GM12878 (cell line): Measurements from ENCODE around the gene LMOD3. TPM values are rescaled to one million over a fixed set of nuclear protein-coding genes. Genes with fewer than 3 reads are reported as not detected.

ENCODE experiments used
- ATAC-seq: fragments of 200-7000 bp; cut with Tn5 transposase; 3 replicates; pipeline ENCODE4 v1.9.1; 2020; ENCODE audit warnings: mild to moderate bottlenecking, moderate library complexity
- BruUV-seq: library from RNA; stranded (reverse); fragments of 400-500 nt; replicated peaks from 2 replicates; lab custom pipeline; 2021; lab: Mats Ljungman, UMichigan
- CTCF ChIA-PET: fragments of 300-600 bp; sonication (Branson Sonifier 250); formaldehyde crosslinking; extraction: SDS; loops from one replicate; lab custom pipeline; 2021; ENCODE audit warnings: inconsistent platforms; lab: Yijun Ruan, JAX
- POLR2A ChIA-PET: fragments of 350-600 bp; formaldehyde crosslinking; extraction: SDS; loops from one replicate; lab custom pipeline; 2021; ENCODE audit warnings: inconsistent platforms; lab: Charles Lee
- RAD21 ChIA-PET: fragments of 300-600 bp; sonication (Branson Sonifier 250); formaldehyde crosslinking; loops from one replicate; lab custom pipeline; 2023; ENCODE audit warnings: antibody characterized with exemption; ENCODE audit not compliant: unreplicated experiment; lab: Charles Lee
- SMC1A ChIA-PET: fragments of 300-600 bp; sonication (Branson Sonifier 250); formaldehyde crosslinking; loops from one replicate; lab custom pipeline; 2023; ENCODE audit not compliant: unreplicated experiment, uncharacterized antibody; lab: Charles Lee
- DNase-seq: peaks from one replicate; pipeline ENCODE4 v3.0.0-alpha.2; 2011; ENCODE audit warnings: low read depth, low spot score
- FAIRE-seq: peaks from 3 replicates; lab custom pipeline; 2011; peaks lifted over from hg19 to GRCh38; lab: Jason Lieb, UNC
- H2AFZ ChIP-seq: 2 replicates; pipeline ENCODE4 v1.6.0; 2011; ENCODE audit warnings: low read depth, low read length, control low read depth; ENCODE audit not compliant: control insufficient read depth
- H3K27ac ChIP-seq: 2 replicates; pipeline ENCODE4 v1.5.1; 2011; ENCODE audit warnings: control low read depth; ENCODE audit not compliant: control insufficient read depth, insufficient read depth
- H3K27me3 ChIP-seq, 2 experiments: replicated peaks in 1 of 2; 2 replicates each; pipeline versions ENCODE4 v1.6.0 to v1.6.1; 2011; ENCODE audit warnings: low read length in 1 of 2; ENCODE audit not compliant: control insufficient read depth in 2 of 2, insufficient read depth in 2 of 2
- H3K36me3 ChIP-seq, 2 experiments: 2 replicates each; pipeline ENCODE4 v1.5.1; 2011; ENCODE audit warnings: low read length in 1 of 2; ENCODE audit not compliant: control insufficient read depth in 2 of 2, insufficient read depth in 2 of 2
- H3K4me1 ChIP-seq: 2 replicates; pipeline ENCODE4 v1.6.1; 2011; ENCODE audit warnings: mild to moderate bottlenecking, low read length, moderate library complexity, mixed read lengths; ENCODE audit not compliant: control insufficient read depth, insufficient read depth
- H3K4me2 ChIP-seq: 2 replicates; pipeline ENCODE4 v1.6.0; 2011; ENCODE audit warnings: control low read depth; ENCODE audit not compliant: control insufficient read depth, insufficient read depth
- H3K4me3 ChIP-seq: fragments of 200-600 bp; sonication (generic); 2 replicates; pipeline ENCODE4 v1.5.1; 2016
- H3K79me2 ChIP-seq: 2 replicates; pipeline ENCODE4 v1.6.0; 2011; ENCODE audit warnings: low read length; ENCODE audit not compliant: control insufficient read depth, insufficient read depth
- H3K9ac ChIP-seq: 2 replicates; pipeline ENCODE4 v1.8.0; 2011; ENCODE audit warnings: low read length, control low read depth, mixed read lengths; ENCODE audit not compliant: control insufficient read depth, insufficient read depth
- H3K9me3 ChIP-seq: replicated peaks from 3 replicates; pipeline ENCODE4 v1.5.1; 2011; ENCODE audit warnings: mild to moderate bottlenecking, low read length; ENCODE audit not compliant: control insufficient read depth, insufficient read depth
- H4K20me1 ChIP-seq: 2 replicates; pipeline ENCODE4 v1.6.0; 2011; ENCODE audit not compliant: control insufficient read depth, insufficient read depth
- ATF7 ChIP-seq: fragments of 450-650 bp; IDR thresholded peaks from 2 replicates; pipeline ENCODE4 v1.6.1; 2016; ENCODE audit warnings: low read depth, mild to moderate bottlenecking
- BMI1 ChIP-seq: fragments of 450-650 bp; IDR thresholded peaks from 2 replicates; pipeline ENCODE4 v1.6.1; 2016; ENCODE audit warnings: mild to moderate bottlenecking, moderate library complexity, borderline replicate concordance
- CBFB ChIP-seq: IDR thresholded peaks from 2 replicates; pipeline ENCODE4 v1.6.1; 2016; ENCODE audit warnings: antibody characterized with exemption, low read depth
- CBX5 ChIP-seq: sonication (generic); IDR thresholded peaks from 2 replicates; pipeline ENCODE4 v1.6.1; 2016; ENCODE audit warnings: low read depth, moderate library complexity, mild to moderate bottlenecking, inconsistent platforms
- DPF2 ChIP-seq: fragments of 450-650 bp; IDR thresholded peaks from 2 replicates; pipeline ENCODE4 v1.6.1; 2017; ENCODE audit warnings: mild to moderate bottlenecking
- EGR1 ChIP-seq, 2 experiments: IDR thresholded peaks; 1 replicate in 1 of 2; 2 replicates in 1 of 2; pipeline ENCODE4 v1.6.1; 2011 to 2012; ENCODE audit warnings: low read depth in 2 of 2, low read length in 2 of 2, borderline replicate concordance in 1 of 2, mild to moderate bottlenecking in 1 of 2, moderate library complexity in 1 of 2
- FOXK2 ChIP-seq: fragments of 450-650 bp; IDR thresholded peaks from 2 replicates; pipeline ENCODE4 v1.6.1; 2017; ENCODE audit warnings: mild to moderate bottlenecking, moderate library complexity
- HCFC1 ChIP-seq: fragments of 150-350 bp; IDR thresholded peaks from 2 replicates; pipeline ENCODE4 v1.6.1; 2014; ENCODE audit warnings: low read length
- MXI1 ChIP-seq: fragments of 150-350 bp; IDR thresholded peaks from 2 replicates; pipeline ENCODE4 v1.6.1; 2011; ENCODE audit warnings: low read depth, mild to moderate bottlenecking, inconsistent platforms, low read length, improper control_type of control experiment
- NR2C1 ChIP-seq: fragments of 450-650 bp; IDR thresholded peaks from 2 replicates; pipeline ENCODE4 v1.6.1; 2017; ENCODE audit warnings: antibody characterized with exemption, mild to moderate bottlenecking, moderate library complexity
- PAX5 ChIP-seq: IDR thresholded peaks from 2 replicates; pipeline ENCODE4 v1.6.1; 2011; ENCODE audit warnings: low read depth, low read length, borderline replicate concordance
- RBBP5 ChIP-seq: fragments of 200-600 bp; sonication (generic); conservative IDR thresholded peaks from 2 replicates; pipeline ENCODE4 v1.6.1; 2016
- RCOR1 ChIP-seq: conservative IDR thresholded peaks from 2 replicates; pipeline ENCODE4 v1.6.1; 2012; ENCODE audit warnings: low read depth, low read length, improper control_type of control experiment
- SIX5 ChIP-seq: IDR thresholded peaks from 2 replicates; pipeline ENCODE4 v1.6.1; 2011; ENCODE audit warnings: mild to moderate bottlenecking, low read depth, low read length, moderate library complexity; ENCODE audit not compliant: severe bottlenecking
- SPI1 ChIP-seq: IDR thresholded peaks from 2 replicates; pipeline ENCODE4 v1.6.1; 2011; ENCODE audit warnings: low read depth, mild to moderate bottlenecking, low read length, moderate library complexity, borderline replicate concordance; ENCODE audit not compliant: insufficient read depth
- SUPT20H ChIP-seq: IDR thresholded peaks from 2 replicates; pipeline ENCODE4 v1.6.1; 2011; ENCODE audit warnings: low read depth, mild to moderate bottlenecking, low read length, moderate library complexity, borderline replicate concordance; ENCODE audit not compliant: control insufficient read depth
- TCF12 ChIP-seq: IDR thresholded peaks from 2 replicates; pipeline ENCODE4 v1.6.1; 2011; ENCODE audit warnings: low read depth, mild to moderate bottlenecking, low read length
- TCF7 ChIP-seq: IDR thresholded peaks from 2 replicates; pipeline ENCODE4 v1.6.1; 2014; ENCODE audit warnings: antibody characterized with exemption, borderline replicate concordance
- ZBED1 ChIP-seq: IDR thresholded peaks from 2 replicates; pipeline ENCODE4 v1.6.1; 2016; ENCODE audit warnings: borderline replicate concordance
- ZNF274 ChIP-seq: IDR thresholded peaks from one replicate; pipeline ENCODE4 v1.8.0; 2011; ENCODE audit not compliant: insufficient read length, insufficient read depth
- ZZZ3 ChIP-seq: IDR thresholded peaks from 2 replicates; pipeline ENCODE4 v1.6.1; 2011; ENCODE audit warnings: low read depth; ENCODE audit not compliant: control insufficient read depth, insufficient read length
- WGBS: methylation state at CpG from one replicate; pipeline ENCODE4 v1.1.6; 2016; ENCODE audit warnings: low lambda C conversion rate; ENCODE audit not compliant: insufficient replicate concordance, insufficient coverage; ENCODE audit errors: missing lambda C conversion rate; 5-methylcytosine and 5-hydroxymethylcytosine counted together
- in situ Hi-C: fragments of 300-500 bp; cut with MboI; formaldehyde crosslinking; loops from 9 replicates; pipeline ENCODE4 v1.14.3; 2018; ENCODE audit warnings: mixed read lengths
- intact Hi-C: fragments of 100-400 bp; cut with micrococcal nuclease; formaldehyde crosslinking; loops from one replicate; pipeline ENCODE4 v1.14.2; 2022; ENCODE audit not compliant: unreplicated experiment
- polyA plus RNA-seq, 11 experiments: library from polyadenylated mRNA; depleted of rRNA in 4 of 11; unstranded in 6 of 11; stranded (reverse) in 5 of 11; fragments of >200 nt; fragmentation: Nextera tagmentation in 4 of 11; fragmentation: Illumina TruSeq in 1 of 11; extraction: Ambion mirVana in 4 of 11; extraction: Trizol in 1 of 11; gene quantifications; 1 replicate in 1 of 11; 2 replicates in 10 of 11; pipeline versions ENCODE4 v1.2.1 to v1.2.3, GENCODE V29; 2011 to 2016; ENCODE audit warnings: inconsistent platforms in 2 of 11, missing spikeins in 2 of 11, low read depth in 1 of 11
- total RNA-seq, 4 experiments: library from RNA; depleted of rRNA in 3 of 4; stranded (reverse); fragments of >200 nt in 3 of 4; fragmentation: Illumina TruSeq in 1 of 4; extraction: Trizol in 1 of 4; gene quantifications; 2 replicates each; pipeline versions ENCODE4 v1.2.1 to v1.2.3, GENCODE V29; 2013 to 2021
- TF ChIP-seq, protein P1 (sequence below): fragments of 450-650 bp; IDR thresholded peaks from 2 replicates; pipeline ENCODE4 v1.6.1; 2017; ENCODE audit warnings: antibody characterized with exemption, mild to moderate bottlenecking, moderate library complexity

LMOD3 gene
- total and polyA plus RNA-seq, 10 of the 15 experiments (the other 5 are each of a cell fraction or from before 2014, with no cell fraction given) = 0.04 to 0.20 (median 0.09) TPM; not detected in 1

DNA sequence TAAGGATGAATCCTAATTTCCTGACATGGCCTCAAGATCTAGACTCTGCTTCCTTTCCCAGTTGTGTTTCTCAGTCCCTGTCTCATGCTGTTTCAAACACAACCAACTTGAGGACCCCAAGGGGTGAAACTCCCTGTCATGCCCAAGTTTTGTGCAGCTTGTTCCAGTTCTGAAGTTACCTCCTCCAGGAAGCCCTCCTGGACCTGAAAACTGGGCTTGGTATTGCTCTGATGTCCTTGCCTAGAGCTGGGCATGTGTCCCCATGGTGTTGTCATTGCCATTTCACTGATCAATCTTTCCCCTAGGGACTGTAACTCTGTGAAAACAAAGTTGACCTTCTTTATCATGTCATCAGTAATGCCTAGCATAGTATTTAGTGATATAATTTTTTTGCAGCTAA lies 6.1 kb upstream of the LMOD3 start (continued):
- TF ChIP-seq, protein P1, sequence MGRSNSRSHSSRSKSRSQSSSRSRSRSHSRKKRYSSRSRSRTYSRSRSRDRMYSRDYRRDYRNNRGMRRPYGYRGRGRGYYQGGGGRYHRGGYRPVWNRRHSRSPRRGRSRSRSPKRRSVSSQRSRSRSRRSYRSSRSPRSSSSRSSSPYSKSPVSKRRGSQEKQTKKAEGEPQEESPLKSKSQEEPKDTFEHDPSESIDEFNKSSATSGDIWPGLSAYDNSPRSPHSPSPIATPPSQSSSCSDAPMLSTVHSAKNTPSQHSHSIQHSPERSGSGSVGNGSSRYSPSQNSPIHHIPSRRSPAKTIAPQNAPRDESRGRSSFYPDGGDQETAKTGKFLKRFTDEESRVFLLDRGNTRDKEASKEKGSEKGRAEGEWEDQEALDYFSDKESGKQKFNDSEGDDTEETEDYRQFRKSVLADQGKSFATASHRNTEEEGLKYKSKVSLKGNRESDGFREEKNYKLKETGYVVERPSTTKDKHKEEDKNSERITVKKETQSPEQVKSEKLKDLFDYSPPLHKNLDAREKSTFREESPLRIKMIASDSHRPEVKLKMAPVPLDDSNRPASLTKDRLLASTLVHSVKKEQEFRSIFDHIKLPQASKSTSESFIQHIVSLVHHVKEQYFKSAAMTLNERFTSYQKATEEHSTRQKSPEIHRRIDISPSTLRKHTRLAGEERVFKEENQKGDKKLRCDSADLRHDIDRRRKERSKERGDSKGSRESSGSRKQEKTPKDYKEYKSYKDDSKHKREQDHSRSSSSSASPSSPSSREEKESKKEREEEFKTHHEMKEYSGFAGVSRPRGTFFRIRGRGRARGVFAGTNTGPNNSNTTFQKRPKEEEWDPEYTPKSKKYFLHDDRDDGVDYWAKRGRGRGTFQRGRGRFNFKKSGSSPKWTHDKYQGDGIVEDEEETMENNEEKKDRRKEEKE = no peak
- TF ChIP-seq SPI1 (no peak), TCF12 (no peak)

DNA sequence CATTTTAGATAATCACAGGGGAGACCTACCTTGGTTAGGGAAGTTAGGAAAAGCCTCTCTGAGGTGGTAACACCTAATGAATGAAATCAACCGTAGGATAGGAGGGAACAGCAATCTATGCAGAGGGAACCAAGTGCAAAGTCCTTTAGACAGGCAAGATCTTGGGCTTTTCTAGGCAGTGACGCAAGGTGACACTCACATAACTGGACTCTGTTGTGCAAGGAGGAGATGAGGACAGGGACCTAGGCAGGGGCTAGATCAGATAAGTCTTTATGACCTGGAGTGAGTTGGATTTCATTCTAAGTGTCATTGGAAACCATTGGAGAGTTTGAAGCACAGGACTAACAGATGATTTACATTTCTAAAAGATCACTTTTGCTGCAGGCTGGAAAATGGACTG lies 4.6 kb upstream of the LMOD3 start:
- DNase-seq (no peak), ATAC-seq (no peak), FAIRE-seq (peak; percentile 23)
- RAD21 ChIA-PET = interaction anchor here (1.0 to 1.7 kb wide), 3 partner anchors 40 to 283 kb away, joined by 3 to 5 read pairs (median 5); no protein-coding TSS in a partner anchor
- intact Hi-C loops (loop anchor here (10.0 kb wide), 1 partner anchor 818 kb away; no protein-coding TSS in a partner anchor), in situ Hi-C loops (loop anchor here (10.0 kb wide), 1 partner anchor 548 kb away; no protein-coding TSS in a partner anchor)
- Histone ChIP-seq H3K4me1 (no peaks in the 10 kb centered on the region), H2AFZ (no peak overlapping the region), H3K27me3 (no peaks in the 10 kb centered on the region; a peak in 1 of 4 replicates), H3K9ac (no peak overlapping the region), H3K9me3 (no peaks in the 10 kb centered on the region), H3K4me2 (no peak overlapping the region), H4K20me1 (no peaks in the 10 kb centered on the region), H3K36me3 (no peaks in the 10 kb centered on the region), H3K4me3 (no peak overlapping the region), H3K27ac (no peak overlapping the region), H3K79me2 (no peaks in the 10 kb centered on the region)
- TF ChIP-seq ZNF274 (no peak), BMI1 (no peak), FOXK2 (no peak), EGR1 (IDR thresholded peaks at IDR 0.05; ENCODE audit: borderline replicate concordance in 1 of 2, low read depth in 2 of 2, low read length in 2 of 2) (no peak), HCFC1 (no peak), SIX5 (no peak), SUPT20H (no peak), ATF7 (no peak), CBX5 (no peak), TCF7 (no peak), PAX5 (no peak), ZBED1 (no peak), RBBP5 (no peak), RCOR1 (no peak), ZZZ3 (no peak), NR2C1 (no peak), MXI1 (no peak), DPF2 (no peak), CBFB (no peak)
- POLR2A ChIA-PET = no interaction called here
- WGBS = 56% methylated on average over 2 of the region's 2 CpGs
- SMC1A ChIA-PET = interaction anchor here (0.8 to 3.2 kb wide), 3 partner anchors 13 to 179 kb away, joined by 3 to 14 read pairs (median 5); no protein-coding TSS in a partner anchor
- no TSS peak for BruUV-seq
- CTCF ChIA-PET = interaction anchor here (2.1 to 2.5 kb wide), 2 partner anchors 35 to 110 kb away, joined by 7 to 16 read pairs; no protein-coding TSS in a partner anchor
